ENCODE measurements around the gene INPP5J. TPM values are rescaled to one million over a fixed set of nuclear protein-coding genes. Genes with fewer than 3 reads are reported as not detected.
A peak's percentile ranks its signal among the peaks of the same experiment; 100 is the strongest.

Gene INPP5J
- total RNA-seq, 1 donor from 2014 or later = under 0.01 TPM

DNA sequence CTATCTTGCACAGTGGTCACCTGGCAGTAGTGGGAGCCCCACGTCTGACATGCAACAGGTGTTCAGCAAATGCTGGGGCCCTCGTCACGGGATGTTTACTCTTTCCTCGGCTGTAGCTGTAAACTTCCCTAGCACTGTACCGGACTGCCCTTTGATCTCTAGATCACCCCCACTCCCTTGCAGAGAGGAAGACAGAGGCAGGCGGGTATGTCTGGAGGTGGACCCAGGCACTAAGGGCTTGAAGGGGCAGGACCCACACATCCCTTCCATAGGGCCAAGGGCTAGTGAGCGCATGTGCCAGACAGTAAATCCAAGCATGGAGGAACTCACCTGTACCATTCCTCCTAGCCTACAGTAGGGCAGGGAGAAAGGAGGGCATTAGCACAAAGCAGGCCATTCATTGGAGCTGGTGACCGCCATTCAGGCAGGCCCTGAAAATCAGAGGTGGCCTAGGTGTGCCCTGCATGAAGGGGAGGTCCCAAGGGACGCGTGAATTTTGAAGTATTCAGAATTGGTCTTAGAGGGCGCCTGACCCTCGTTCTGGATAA, 43.6 kb upstream of the INPP5J start:
- no peak overlapping the region for H3K4me3 ChIP-seq (ENCODE audit: low read depth, low read length)
- TF ChIP-seq, protein P1, sequence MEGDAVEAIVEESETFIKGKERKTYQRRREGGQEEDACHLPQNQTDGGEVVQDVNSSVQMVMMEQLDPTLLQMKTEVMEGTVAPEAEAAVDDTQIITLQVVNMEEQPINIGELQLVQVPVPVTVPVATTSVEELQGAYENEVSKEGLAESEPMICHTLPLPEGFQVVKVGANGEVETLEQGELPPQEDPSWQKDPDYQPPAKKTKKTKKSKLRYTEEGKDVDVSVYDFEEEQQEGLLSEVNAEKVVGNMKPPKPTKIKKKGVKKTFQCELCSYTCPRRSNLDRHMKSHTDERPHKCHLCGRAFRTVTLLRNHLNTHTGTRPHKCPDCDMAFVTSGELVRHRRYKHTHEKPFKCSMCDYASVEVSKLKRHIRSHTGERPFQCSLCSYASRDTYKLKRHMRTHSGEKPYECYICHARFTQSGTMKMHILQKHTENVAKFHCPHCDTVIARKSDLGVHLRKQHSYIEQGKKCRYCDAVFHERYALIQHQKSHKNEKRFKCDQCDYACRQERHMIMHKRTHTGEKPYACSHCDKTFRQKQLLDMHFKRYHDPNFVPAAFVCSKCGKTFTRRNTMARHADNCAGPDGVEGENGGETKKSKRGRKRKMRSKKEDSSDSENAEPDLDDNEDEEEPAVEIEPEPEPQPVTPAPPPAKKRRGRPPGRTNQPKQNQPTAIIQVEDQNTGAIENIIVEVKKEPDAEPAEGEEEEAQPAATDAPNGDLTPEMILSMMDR (IDR thresholded peaks at IDR 0.05; ENCODE audit: insufficient read depth, low read length, severe bottlenecking) = no peak
- no peak for DNase-seq (ENCODE audit: low read depth)
- no peaks in the 10 kb centered on the region for H3K27me3 ChIP-seq (ENCODE audit: control insufficient read depth, insufficient read depth, low read length)
- no peaks in the 10 kb centered on the region for H3K36me3 ChIP-seq (ENCODE audit: control insufficient read depth, insufficient read depth, low read length)
- no peak for FAIRE-seq

DNA sequence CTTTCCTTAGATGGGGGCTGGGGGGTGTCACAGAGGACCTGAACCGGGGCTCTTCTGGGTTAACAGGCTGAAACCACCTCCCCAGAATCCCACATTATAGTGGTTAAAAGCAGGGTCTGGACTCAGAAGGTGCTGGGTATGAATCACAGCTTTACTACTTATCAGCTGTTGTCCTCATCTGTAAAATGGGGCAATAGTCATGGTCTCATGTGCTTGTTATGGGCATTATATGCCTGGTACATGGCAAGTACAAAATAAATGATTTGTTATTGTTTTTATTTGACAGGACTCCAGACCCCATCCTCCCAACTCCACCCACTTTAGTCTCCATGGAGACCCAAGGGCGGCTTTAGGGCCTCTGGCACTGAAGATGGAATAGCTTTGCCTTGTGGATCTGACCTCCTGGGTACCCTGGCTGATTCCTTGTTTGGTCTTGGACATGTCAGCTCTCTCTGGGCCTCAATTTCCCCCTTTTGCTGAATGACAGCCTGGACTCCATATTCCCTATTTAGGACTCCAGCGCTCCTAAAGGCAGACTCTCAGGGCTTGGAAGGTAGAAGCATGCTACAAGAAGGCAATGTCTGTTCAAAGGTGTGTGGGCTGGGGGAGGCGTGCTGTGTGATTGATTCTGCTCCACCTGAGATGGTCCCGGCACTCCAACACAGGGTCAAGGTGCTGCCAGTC, 42.5 kb upstream of the INPP5J start:
- FAIRE-seq (no peak), DNase-seq (ENCODE audit: low read depth) (no peak)
- Histone ChIP-seq H3K27me3 (ENCODE audit: control insufficient read depth, insufficient read depth, low read length) (no peaks in the 10 kb centered on the region), H3K36me3 (ENCODE audit: control insufficient read depth, insufficient read depth, low read length) (no peaks in the 10 kb centered on the region), H3K4me3 (ENCODE audit: low read depth, low read length) (peak overlapping the region; percentile 64)
- TF ChIP-seq, protein P1 (IDR thresholded peaks at IDR 0.05; ENCODE audit: insufficient read depth, low read length, severe bottlenecking) = no peak

DNA sequence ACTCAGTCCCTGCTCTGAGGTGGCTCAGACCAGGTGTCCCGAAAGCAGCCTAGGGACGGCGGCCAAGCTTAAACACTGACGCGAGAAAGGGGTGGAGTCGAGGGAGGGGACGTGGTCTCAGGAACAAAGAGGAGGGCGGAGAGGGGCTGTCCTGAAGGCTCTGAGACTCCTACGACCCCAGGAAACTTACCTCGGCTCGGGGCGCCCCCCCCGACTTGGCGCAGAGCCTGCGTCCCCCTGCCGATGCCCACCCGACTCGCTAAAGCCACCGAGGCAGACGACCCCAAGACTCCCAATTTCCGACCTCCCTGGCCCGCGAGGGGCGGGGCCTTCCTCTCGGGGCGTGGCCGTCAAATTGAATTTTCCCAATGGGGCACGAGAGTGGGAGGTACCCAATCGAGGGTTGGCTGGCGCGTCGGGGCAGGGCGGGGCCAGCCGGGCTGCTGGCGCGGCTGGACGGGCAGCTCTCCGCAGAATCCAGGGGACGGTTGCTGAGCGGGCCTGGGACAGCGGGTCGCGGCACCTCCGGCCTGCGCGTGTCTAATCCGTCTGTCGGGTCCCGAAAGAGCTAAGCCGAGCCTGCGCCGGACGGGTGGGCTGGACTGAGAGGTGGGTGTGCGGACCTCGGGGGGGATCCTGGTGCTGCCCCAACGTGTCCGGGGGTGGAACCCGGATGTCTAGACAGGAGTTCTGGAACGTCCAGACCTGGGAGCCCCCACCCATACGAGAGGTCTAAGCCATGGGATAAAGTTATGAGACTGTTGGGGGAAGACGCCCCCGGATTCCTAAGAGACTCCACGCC, 41.7 kb upstream of the INPP5J start, which contains the start of gene SMTN:
SMTN (plus strand) TSS at position 471 of the 802 bp plus-strand sequence. CDS start 1,941 bp downstream, outside the sequence.
- H3K36me3 ChIP-seq (ENCODE audit: control insufficient read depth, insufficient read depth, low read length) = no peaks in the 10 kb centered on the region
- peak within 1 kb of the TSS; percentile 64 for H3K4me3 ChIP-seq (ENCODE audit: low read depth, low read length)
- no peaks in the 10 kb centered on the region for H3K27me3 ChIP-seq (ENCODE audit: control insufficient read depth, insufficient read depth, low read length)
- FAIRE-seq = no peak
- peak; percentile 83 for DNase-seq (ENCODE audit: low read depth)
- TF ChIP-seq, protein P1 (IDR thresholded peaks at IDR 0.05; ENCODE audit: insufficient read depth, low read length, severe bottlenecking) = no peak

DNA sequence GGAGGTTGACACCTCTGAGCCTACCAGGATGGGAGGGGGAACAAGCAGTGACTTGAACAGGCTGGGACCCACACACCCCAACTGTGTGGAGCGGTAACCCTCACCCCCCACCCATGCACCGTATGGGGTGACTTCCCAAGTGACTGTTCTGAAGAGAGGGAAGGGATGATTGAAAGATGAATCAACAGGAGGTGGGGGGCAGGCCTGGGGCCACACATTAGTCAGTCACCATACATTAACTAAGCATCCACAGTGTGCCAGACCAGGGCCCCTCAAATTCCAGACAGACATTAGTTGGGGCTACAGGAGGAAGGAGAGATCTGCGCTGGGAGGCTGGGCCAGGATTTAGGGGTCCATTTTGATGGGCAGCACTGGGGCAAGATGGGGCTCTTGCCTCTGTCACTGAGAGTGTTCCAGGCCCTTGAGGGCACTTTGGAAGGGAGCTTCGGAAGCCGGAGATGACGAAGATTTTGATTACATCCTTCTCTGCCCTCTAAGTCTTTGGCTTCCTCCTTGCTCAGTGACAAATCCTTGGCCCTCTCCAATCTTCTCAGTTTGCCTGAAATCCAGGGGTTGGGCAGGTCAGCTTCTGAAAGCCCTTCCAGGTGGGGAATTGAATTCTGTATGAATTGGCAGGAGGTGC, 40.7 kb upstream of the INPP5J start:
- DNase-seq (ENCODE audit: low read depth) (peak; percentile 90), FAIRE-seq (no peak)
- Histone ChIP-seq H3K27me3 (ENCODE audit: control insufficient read depth, insufficient read depth, low read length) (no peaks in the 10 kb centered on the region), H3K36me3 (ENCODE audit: control insufficient read depth, insufficient read depth, low read length) (peaks cover under 1% of the 10 kb centered on the region), H3K4me3 (ENCODE audit: low read depth, low read length) (peak overlapping the region; percentile 64)
- TF ChIP-seq, protein P1 (IDR thresholded peaks at IDR 0.05; ENCODE audit: insufficient read depth, low read length, severe bottlenecking) = no peak

DNA sequence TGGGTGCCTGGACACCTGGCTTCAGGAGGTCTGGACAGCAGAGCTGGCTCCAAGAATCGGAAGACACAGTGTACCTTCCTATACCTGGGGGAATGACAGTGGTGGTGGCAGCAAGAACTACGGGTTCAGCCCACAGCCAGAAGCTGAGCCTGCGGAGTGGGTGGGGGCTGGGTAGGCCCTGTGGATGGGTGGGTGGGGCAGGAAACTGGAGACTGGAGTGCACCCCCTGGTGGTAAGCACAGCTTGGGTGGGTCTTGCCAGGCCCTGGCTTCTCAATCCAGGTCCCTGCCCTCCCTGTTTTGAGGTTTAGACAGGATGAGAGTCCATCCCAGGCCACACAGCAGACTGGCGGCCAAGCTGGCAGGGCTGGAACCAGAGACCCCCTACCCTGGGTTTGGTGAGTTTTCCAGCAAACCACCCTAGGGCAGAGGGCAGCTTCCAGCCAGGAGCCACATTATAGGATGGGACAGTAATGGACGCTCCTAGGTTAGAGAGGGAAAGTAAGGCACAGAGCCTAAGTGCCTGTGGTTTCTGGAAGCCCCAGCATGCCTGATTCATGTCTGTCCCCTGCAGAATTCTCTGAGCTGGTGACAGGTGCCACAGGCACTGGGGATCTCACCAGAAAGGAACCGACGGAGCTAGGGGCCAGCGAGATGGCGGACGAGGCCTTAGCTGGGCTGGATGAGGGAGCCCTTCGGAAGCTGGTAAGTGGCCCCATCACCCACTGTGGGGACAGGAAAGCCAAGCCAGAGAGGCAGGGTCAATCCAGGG, 40.0 kb upstream of the INPP5J start:
- Histone ChIP-seq H3K4me3 (ENCODE audit: low read depth, low read length) (peak overlapping the region; percentile 64), H3K27me3 (ENCODE audit: control insufficient read depth, insufficient read depth, low read length) (no peaks in the 10 kb centered on the region), H3K36me3 (ENCODE audit: control insufficient read depth, insufficient read depth, low read length) (peaks cover 7% of the 10 kb centered on the region)
- TF ChIP-seq, protein P1 (IDR thresholded peaks at IDR 0.05; ENCODE audit: insufficient read depth, low read length, severe bottlenecking) = peak; percentile 78
- DNase-seq (ENCODE audit: low read depth) = peak; percentile 65
- no peak for FAIRE-seq
